GM18508 (cell line): ENCODE measurements around the gene CNTN5.
A peak's percentile ranks its signal among the peaks of the same experiment; 100 is the strongest.
"Not testable (repeated sequence)": the region's sequence is repeated elsewhere in the genome, so short reads cannot be mapped to it uniquely, and the experiment has no call there.

Experiments used
- ATAC-seq: cut with Tn5 transposase; IDR thresholded peaks from one replicate; pipeline ENCODE4 v1.9.1; 2021; ENCODE audit warnings: moderate number of reproducible peaks; ENCODE audit not compliant: insufficient read depth, unreplicated experiment

CNTN5 gene

DNA sequence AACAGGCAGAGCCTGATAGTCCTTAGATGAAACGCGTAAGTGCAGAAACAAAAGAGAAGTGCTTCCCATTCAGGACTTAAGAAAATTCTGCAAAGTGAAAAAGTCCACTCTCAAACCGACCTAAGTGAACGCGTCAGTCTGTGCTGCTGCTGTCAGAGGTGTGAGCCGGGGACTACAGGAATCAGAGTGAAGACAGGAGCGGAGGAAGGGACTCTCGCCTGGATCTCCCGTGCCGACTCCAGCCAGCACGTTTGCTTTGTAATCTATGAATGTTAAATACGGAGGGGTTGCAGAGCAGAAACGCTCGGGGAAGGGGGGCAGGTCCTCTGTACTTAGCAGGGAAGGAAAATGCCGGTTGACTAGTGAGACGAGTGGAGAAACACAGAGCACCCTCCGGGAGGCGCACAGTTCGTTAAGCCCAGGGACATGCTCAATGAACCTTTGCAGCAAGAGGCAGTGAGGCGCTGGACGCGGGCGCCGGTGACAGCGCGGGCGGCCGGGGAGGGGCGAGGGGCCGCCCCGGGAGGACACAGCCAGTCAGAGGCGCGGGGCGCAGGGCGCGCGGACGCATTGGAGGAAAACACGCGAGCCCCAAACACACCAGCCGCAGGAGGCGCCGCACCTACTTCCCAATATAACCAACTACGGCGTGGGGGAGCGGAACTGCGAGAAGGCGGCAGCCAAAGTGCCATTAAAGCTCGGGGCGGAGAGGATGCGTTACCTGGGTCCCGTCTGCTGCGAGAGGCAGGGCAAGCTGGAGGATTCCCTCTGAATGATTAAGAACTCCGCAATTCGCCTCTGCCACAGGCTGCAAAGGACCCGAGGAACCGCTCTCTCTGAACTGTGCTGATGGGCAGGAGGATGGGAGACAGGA lies at the start of gene CNTN5:
Gene CNTN5 (plus strand): TSS at position 598 of the 874 bp plus-strand sequence.
- ATAC-seq = peak; percentile 43

DNA sequence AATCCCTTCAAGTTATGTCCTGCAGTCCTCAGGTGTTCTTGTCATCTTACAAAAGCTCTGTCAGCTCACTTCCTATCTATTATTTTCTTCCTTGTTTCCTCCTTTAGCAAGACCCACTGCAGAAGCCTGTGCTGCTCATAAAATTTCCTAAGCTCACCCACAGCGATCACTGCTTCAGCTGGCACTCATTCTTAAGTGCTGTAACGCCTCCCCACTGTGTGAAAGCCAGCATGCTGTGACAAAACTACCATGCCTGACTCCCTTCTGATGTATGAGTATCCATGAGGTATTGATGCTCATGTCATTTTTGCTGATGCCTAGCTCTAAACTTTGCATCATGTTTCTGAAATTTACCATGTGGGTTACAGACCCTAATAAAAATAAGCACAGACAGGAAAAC lies 41.5 kb upstream of the CNTN5 start:
- no peak for ATAC-seq

DNA sequence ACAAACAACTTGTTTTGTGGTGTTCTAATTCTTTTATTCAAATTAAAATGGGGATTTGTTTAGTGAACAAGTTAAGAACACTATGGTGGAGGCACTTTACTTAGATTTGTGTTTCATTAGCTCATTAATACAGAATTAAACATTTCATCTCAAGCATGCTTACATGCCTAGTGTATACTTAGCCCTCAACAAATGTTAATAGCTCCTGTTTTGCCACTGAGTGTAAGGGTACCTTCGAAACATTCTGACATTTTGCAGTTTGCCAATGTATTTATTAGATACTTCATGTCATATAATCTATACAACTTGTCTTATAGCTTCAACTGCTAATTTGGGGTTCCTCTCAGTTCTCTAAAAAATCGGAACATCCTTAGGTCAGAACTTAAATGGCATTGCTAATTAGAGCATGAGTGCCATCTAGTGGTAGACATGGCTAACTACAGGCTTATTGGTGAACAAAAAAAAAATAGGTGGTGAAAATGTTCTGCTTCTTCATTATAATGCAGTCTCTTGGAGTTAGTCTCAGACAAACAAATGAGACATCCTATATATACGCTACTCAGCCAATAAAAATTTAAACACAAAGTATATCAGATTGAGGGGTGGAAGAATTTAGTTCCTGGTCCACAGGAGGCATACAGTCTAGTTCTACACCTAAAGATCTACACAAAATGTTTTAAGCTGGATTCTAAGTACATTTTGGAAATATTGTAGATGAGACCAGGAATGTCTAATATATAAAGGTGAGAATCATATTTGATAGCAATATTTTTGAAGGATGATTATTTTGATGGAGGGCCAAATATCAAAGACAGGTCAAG lies 4.9 kb upstream of the CNTN5 start:
- peak; percentile 56 for ATAC-seq

DNA sequence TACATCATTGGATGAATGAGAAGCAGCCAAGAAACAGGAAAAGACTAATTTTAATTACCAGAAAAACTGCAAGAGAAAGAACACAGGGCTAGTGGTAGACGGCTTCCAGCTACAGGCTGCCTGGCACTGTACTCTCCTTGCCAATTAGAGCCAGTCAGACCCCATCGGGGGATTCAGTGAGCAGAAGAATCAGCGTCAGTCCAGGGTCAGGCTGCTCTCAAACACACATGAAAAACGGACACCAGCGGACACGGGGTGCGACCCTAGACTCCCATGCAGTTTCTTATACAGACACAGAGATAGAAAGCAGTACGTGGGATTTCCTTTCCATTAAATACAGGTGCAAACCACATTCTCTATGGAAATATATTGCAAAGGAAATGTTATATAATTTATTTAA lies 1.1 kb upstream of the CNTN5 start:
- ATAC-seq = no peak

- ATAC-seq = no peak
Measured at GRCh38 chr11:99037057-99037456, 16.3 kb downstream of the CNTN5 start.

DNA sequence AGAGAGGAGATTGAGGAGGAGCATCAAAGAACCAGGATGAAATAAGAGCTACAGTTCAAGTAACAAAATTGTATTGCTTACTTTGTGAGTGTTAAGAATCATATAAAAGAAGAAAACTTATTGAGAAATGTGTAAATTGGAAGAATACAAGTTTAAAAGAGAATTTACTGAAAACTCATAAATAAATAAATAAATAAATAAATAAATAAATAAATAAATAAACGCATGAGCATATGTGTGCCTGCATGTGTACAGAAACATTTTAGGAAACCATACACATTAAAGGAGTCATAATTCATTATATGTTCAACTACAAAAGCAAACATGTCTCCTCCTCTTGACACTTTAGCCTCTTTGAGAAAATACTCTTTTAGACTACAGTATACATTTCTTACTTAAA lies 42.6 kb downstream of the CNTN5 start:
- ATAC-seq = no peak

DNA sequence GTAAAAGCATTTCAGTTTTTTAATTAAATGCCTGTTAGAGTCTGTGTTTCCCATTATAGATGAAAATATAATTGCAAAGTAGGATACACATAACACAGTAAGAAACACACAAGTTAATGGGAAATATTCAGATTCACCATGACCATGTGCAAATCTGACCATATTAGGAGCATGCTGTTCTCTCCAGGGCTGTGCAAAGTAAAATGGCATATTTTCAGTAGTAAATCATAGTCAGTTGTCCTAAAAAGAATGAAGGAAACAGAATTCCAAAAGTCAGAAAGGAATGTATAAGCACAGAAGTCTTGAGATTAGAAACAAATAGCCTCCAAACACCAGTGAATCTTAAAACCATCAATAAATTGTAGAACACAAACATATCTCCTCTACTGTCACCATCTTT lies 44.4 kb downstream of the CNTN5 start:
- no peak for ATAC-seq

- ATAC-seq = no peak
Measured at GRCh38 chr11:99066618-99067317, 46.0 kb downstream of the CNTN5 start.

GRCh38 chr11:99068832-99069231 lies 48.1 kb downstream of the CNTN5 start:
- ATAC-seq = peak; percentile 32

- ATAC-seq = peak; percentile 77
Measured at GRCh38 chr11:99069856-99070444, 49.2 kb downstream of the CNTN5 start.

DNA sequence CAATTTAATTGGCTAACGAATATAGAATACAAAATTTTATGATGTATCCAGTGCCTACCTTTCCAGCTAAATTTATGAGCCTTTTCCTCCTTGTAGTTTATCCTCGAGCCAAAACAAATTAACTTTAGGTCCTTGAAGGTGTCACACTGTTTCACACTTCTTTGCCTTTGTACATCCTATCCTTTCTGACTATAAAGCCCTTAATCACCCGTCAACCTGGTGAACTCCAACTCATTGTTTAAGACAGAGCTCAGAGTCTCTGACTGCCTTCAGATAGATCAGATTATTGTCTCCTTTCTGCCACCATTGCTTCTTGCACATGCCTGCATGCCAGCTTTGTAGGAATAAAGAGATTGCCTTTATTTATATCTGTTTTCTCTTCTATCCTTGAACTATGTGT lies 58.8 kb downstream of the CNTN5 start:
- ATAC-seq = no peak

DNA sequence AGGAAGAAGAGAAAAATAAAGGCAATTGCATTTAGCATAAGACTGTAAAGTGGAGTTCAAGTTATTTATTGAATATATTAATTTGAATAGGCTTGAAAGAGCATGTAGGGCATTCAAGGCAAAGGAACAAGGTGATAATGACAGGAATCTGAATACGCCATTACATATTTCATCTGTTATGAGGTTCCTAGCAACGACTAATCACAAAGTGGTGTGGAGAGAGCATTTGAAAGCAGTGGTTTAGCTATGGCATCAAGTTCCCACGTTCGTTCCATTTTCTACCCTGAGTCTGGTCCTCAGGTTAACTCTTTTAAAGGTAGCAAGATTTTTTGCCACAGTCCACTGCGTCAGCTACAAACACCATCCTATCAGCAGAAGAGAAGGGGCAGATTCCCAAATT lies 59.4 kb downstream of the CNTN5 start:
- no peak for ATAC-seq

GRCh38 chr11:99098258-99098657 lies 77.5 kb downstream of the CNTN5 start:
- no peak for ATAC-seq

DNA sequence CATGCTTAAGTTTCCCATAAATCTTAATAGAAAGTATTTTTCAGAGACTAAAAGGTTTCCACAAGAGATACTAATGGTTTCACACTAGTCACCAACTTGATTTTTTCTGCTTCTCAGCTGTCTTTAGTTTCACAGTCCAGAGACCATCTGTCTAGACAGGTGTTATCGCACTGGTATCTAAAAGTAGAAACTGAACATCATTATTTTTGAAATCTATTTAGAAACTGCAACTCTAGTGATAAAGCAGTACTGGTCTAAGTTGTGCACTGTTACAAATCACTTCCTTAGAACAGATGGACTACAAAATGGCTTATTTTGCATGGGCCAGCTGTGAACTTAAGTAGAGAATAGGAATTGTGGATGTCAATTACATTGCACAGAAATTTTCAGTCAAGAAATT lies 78.0 kb downstream of the CNTN5 start:
- ATAC-seq = peak; percentile 85

- no peak for ATAC-seq
Measured at GRCh38 chr11:99117603-99118002, 96.9 kb downstream of the CNTN5 start.

DNA sequence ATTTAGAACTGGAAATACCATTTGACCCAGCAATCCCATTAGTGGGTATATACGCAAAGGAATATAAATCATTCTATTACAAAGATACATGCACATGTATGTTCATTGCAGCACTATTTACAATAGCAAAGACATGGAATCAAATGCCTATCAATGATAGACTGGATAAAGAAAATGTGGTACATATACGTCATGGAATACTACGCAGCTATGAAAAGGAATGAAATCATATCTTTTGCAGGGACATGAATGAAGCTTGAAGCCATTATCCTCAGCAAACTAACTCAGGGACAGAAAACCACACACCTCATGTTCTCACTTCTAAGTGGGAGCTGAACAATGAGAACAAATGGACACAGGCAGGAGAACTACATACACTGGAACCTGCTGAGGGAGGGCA lies 113.1 kb downstream of the CNTN5 start:
- not testable (repeated sequence) for ATAC-seq

GRCh38 chr11:99135508-99135907 lies 114.8 kb downstream of the CNTN5 start:
- no peak for ATAC-seq

DNA sequence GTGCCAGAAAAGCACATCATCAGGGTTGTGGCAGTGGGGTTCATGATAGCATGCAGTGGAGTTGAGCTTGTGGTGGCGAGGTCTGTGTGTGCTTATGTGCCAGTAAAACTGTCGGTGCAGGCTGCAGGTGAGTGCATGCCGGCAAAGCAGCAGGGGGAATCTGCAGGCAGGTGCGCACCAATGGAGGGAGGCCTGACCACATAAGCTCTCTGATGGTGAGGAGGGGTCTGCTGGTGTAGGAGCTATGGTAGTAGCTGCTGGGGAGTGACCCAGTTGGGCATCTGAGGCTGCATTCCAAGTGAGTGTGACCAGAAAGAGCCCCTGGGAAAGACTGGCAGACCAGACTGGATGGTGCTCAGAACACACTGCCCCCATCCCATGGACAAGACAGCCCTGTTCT lies 121.5 kb downstream of the CNTN5 start:
- ATAC-seq = no peak

- peak; percentile 68 for ATAC-seq
Measured at GRCh38 chr11:99148352-99148751, 127.6 kb downstream of the CNTN5 start.

GRCh38 chr11:99154277-99154676 lies 133.5 kb downstream of the CNTN5 start:
- ATAC-seq = no peak
